DND-41 (cell line): ENCODE data around the gene CTSW.

Source experiments
- ATAC-seq: fragments of 200-7000 bp; cut with Tn5 transposase; 3 replicates; pipeline ENCODE4 v1.9.1; 2021; ENCODE audit warnings: low read depth; ENCODE audit not compliant: insufficient read depth
- DNase-seq: peaks from one replicate; pipeline ENCODE4 v3.0.0-alpha.2; 2020
- H2AFZ ChIP-seq: 2 replicates; pipeline ENCODE4 v1.6.0; 2012; ENCODE audit warnings: low read depth, low read length
- H3K27ac ChIP-seq: 2 replicates; pipeline ENCODE4 v1.5.1; 2012; ENCODE audit warnings: low read length, inconsistent platforms
- H3K27me3 ChIP-seq: fragments of 200-600 bp; sonication (generic); 2 replicates; pipeline ENCODE4 v1.6.0; 2012; ENCODE audit warnings: low read length, mild to moderate bottlenecking, inconsistent platforms; ENCODE audit not compliant: insufficient read depth, poor library complexity
- H3K36me3 ChIP-seq: 2 replicates; pipeline ENCODE4 v1.5.1; 2012; ENCODE audit warnings: low read length, inconsistent platforms; ENCODE audit not compliant: insufficient read depth
- H3K4me1 ChIP-seq: 2 replicates; pipeline ENCODE4 v1.5.1; 2012; ENCODE audit warnings: mild to moderate bottlenecking, low read length; ENCODE audit not compliant: insufficient read depth
- H3K4me2 ChIP-seq: 2 replicates; pipeline ENCODE4 v1.6.0; 2012; ENCODE audit warnings: mild to moderate bottlenecking, moderate library complexity, low read length, inconsistent platforms; ENCODE audit not compliant: insufficient read depth
- H3K4me3 ChIP-seq, 2 experiments: fragments of 200-600 bp in 1 of 2; shearing (Covaris generic) in 1 of 2; 2 replicates each; pipeline ENCODE4 v1.5.1; 2012 to 2016; ENCODE audit warnings: inconsistent platforms in 2 of 2, low read length in 2 of 2, mild to moderate bottlenecking in 2 of 2, low read depth in 1 of 2, moderate library complexity in 1 of 2
- H3K79me2 ChIP-seq: 2 replicates; pipeline ENCODE4 v1.6.0; 2012; ENCODE audit warnings: low read length, inconsistent platforms; ENCODE audit not compliant: insufficient read depth
- H3K9ac ChIP-seq: 2 replicates; pipeline ENCODE4 v1.6.0; 2012; ENCODE audit warnings: low read depth, mild to moderate bottlenecking, inconsistent platforms, low read length, moderate library complexity
- H3K9me3 ChIP-seq: 2 replicates; pipeline ENCODE4 v1.5.1; 2012; ENCODE audit warnings: low read length, moderate library complexity, mild to moderate bottlenecking, inconsistent platforms; ENCODE audit not compliant: insufficient read depth, severe bottlenecking
- H4K20me1 ChIP-seq: 2 replicates; pipeline ENCODE4 v1.6.0; 2012; ENCODE audit warnings: low read length; ENCODE audit not compliant: insufficient read depth
- CTCF ChIP-seq: IDR thresholded peaks from 2 replicates; pipeline ENCODE4 v1.5.1; 2012; ENCODE audit warnings: borderline replicate concordance, low read length, moderate library complexity, mild to moderate bottlenecking; ENCODE audit not compliant: poor library complexity, severe bottlenecking; ENCODE audit errors: extremely low read depth
- EZH2 ChIP-seq: IDR thresholded peaks from 3 replicates; pipeline ENCODE4 v1.6.1; 2012; ENCODE audit warnings: borderline replicate concordance, low read depth, mild to moderate bottlenecking, moderate library complexity, low read length, inconsistent platforms; ENCODE audit not compliant: severe bottlenecking

CTSW gene

DNA sequence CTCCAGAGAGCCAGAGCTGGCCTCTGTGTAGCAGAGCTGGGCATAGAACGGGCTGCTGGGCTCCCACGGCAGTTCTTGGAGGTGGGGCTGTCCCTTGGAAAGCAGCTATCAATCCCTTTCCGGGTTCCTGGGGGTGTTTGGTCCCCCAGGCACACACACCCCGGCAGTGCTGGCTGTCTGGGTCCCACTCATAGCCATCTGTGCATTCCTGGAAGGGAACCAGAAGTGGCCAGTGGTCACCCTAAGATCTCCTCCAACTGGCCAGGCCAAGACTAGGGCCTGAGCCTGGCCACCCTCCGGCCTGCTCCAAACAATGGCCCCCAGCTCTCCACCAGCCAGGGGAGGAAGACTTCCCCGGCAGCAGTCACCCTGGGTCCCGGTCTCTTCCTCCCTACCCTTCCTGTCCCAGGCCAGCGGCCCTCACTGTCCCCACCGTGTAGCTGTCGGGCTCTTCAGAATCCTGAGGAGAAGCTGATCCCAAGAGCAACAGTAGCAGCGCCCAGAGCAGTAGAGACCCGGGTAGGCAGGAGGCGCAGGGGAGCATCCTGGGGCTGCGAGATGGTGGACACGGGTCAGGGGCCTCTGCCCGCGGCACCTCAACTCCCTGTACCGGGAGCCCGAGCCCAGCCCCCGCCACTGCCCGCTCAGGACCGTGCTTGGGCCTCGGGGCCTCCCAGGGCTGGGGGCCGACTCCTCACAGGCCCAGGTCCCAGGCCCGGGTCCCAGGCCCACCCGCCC is 7.7 kb upstream of the CTSW start:
- Histone ChIP-seq H3K9ac (no peak overlapping the region), H3K9me3 (no peaks in the 10 kb centered on the region), H3K27ac (no peak overlapping the region), H3K4me1 (peaks cover 19% of the 10 kb centered on the region), H3K4me3 (no peak overlapping the region), H3K79me2 (no peaks in the 10 kb centered on the region), H3K27me3 (no peaks in the 10 kb centered on the region), H3K4me2 (no peak overlapping the region), H4K20me1 (peaks cover 5% of the 10 kb centered on the region; the same call in 1 of the 2 replicates), H2AFZ (no peak overlapping the region), H3K36me3 (peaks cover 5% of the 10 kb centered on the region)
- no peak for DNase-seq
- no peak for TF ChIP-seq EZH2
- no peak for TF ChIP-seq CTCF
- no peak for ATAC-seq

- peak within 1 kb of the TSS; percentile 73 for H3K27ac ChIP-seq
- H4K20me1 ChIP-seq = no peaks in the 10 kb centered on the region
- H3K9ac ChIP-seq = peak within 1 kb of the TSS; percentile 67
- H3K36me3 ChIP-seq = no peaks in the 10 kb centered on the region
- TF ChIP-seq EZH2 (no peak), CTCF (no peak)
- H2AFZ ChIP-seq = peak within 1 kb of the TSS; percentile 89
- H3K4me1 ChIP-seq = peaks cover 19% of the 10 kb centered on the region
- DNase-seq (no peak), ATAC-seq (no peak)
- H3K79me2 ChIP-seq = no peaks in the 10 kb centered on the region
- peak within 1 kb of the TSS; percentile 94 for H3K4me2 ChIP-seq
- H3K27me3 ChIP-seq = no peaks in the 10 kb centered on the region
- peak within 1 kb of the TSS; percentile 1 to 62; a peak in 3 of 4 replicates for H3K4me3 ChIP-seq
- no peaks in the 10 kb centered on the region for H3K9me3 ChIP-seq
Observed at GRCh38 chr11:65872586-65873317, 6.9 kb upstream of the CTSW start, which contains the start of gene EFEMP2. Gene EFEMP2 (minus strand): TSS chr11:65872800. CDS start chr11:65872354, 446 bp downstream.

DNA sequence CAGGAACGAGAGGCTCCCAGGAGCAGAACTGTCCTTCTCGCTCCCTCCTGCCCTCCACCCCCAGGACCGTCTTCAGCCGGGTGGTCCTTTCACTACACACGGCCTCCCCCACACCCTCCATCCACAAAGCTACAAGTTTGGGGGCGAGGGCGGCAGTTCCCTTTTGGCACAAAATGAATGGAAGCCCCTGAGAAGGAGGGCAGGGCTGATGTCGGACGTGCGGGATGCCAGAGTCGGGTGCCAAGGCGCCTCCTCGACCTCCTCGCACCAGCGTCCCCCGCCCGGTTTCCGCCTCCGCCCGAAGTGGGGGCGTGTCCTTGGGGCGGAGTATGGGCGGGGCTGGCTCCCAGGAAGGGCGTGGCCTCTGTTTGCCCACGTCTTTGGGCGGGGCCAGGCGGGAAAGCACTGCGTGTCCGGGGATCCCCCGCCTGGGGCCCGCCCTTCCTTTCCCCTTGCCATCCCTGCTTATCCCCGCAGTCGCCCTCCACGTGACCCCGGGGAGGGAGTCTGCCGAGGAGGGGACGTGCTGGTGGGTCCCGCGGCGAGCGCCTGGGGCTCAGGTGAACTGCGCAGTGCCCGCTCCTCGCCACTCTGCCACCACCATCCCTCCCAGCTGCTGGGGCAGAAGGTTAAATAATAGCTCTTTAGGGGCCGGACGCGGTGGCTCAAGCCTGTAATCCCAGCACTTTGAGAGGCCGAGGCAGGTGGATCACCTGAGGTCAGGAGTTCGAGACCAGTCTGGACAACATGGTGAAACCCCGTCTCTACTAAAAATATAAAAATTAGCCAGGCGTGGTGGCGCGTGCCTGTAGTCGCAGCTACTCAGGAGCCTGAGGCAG is 6.1 kb upstream of the CTSW start:
- H3K27ac ChIP-seq = peak overlapping the region; percentile 73
- no peaks in the 10 kb centered on the region for H3K36me3 ChIP-seq
- TF ChIP-seq CTCF = no peak
- TF ChIP-seq EZH2 = no peak
- peak overlapping the region; percentile 67 for H3K9ac ChIP-seq
- no peaks in the 10 kb centered on the region for H3K79me2 ChIP-seq
- H3K4me2 ChIP-seq = peak overlapping the region; percentile 94
- peaks cover 19% of the 10 kb centered on the region for H3K4me1 ChIP-seq
- ATAC-seq (peak; percentile 83), DNase-seq (peak; percentile 95)
- no peaks in the 10 kb centered on the region for H3K9me3 ChIP-seq
- peak overlapping the region; percentile 1 to 62; a peak in 3 of 4 replicates for H3K4me3 ChIP-seq
- H2AFZ ChIP-seq = peak overlapping the region; percentile 89
- H4K20me1 ChIP-seq = no peaks in the 10 kb centered on the region
- no peaks in the 10 kb centered on the region for H3K27me3 ChIP-seq
